Measurements from ENCODE around the gene CCDC154. TPM values are rescaled to one million over a fixed set of nuclear protein-coding genes. Genes with fewer than 3 reads are reported as not detected.

CCDC154 gene
- total RNA-seq, 2 experiments from 2014 or later: 0.70 to 1.6 TPM

DNA sequence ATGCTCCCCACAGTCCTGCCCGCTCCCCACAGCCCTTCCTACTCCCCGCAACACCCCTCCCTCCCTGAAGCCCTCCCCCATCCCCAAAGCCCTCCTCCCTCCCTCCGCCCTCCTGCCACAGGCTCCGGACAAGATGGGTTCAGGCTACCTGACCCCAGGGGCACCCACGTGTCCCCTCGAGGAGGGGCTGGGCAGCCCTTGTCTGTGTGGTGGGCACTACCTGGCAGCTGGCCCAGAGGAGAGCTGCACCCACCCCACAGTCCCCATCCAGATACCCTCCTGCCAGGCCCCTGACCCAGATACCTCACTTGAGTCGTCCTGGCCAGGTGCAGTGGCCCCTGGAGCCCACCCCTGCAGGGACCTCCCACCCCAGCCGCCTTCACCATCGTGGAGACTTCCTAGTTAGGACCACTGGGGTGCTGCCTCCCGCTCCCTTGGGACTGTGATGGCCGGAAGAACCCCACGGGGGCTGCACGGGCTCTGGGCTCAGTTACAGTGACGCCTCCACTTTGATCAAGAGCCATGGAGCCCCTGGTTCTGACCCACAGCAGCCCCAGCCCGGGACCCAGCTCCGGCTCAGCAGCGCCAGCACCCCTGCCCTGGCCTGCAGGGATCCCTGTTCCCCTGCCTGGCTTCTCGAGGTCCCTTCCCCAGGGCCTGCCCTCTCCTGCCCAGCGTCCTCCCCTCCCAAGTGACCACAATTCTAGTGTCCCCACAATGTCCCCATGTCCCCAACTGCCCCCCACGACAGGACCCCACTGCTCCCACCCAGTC, 12.7 kb downstream of the CCDC154 start:
- Mint-ChIP-seq H3K4me3 (no peak overlapping the region), H3K9me3 (ENCODE audit: low read depth) (no peaks in the 10 kb centered on the region), H3K36me3 (ENCODE audit: low read depth) (no peaks in the 10 kb centered on the region), H3K27me3 (no peaks in the 10 kb centered on the region), H3K4me1 (no peaks in the 10 kb centered on the region), H3K27ac (no peak overlapping the region)
- CTCF ChIA-PET: no interaction called here
- DNase-seq: no peak
- ATAC-seq: no peak
- intact Hi-C loops (cut with DNase I, micrococcal nuclease): no loop called here
- POLR2A ChIA-PET: no interaction called here

DNA sequence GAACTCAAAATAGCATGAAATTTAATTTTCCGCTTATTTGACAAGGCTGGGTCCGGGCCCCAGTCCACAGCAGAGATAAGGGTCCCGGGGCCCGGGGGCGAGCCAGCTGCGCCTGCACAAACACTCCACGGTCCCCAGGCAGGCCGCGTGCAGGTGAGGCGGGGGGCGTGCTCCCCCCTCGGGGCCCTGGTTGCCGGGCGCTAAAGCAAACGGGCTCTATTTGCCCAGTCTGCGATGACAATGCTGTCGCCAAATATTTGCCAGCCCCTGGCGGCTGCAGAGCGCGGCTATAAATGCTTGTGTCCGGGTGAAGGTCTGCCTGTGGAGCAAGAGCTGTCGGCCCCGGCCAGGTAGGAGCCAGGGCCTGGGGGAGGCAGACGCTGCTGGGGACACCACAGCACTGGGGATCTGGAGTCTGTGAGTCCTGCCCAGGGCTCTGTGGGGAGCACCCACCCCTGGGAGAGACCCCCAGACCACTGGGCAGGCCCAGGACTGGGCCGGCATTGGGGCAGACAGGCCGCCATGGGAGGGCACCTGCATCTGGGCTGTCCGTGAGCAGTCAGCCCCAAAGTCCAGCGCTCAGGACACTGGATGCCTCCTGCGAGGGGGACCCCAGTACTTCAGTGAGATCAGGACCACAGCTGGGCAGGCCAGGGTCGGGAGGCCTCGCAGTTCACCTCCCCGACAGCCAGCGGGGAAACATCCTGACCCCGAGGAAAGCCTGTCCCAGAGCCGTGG, 13.4 kb downstream of the CCDC154 start, which contains the start of gene PERCC1:
Gene PERCC1, plus strand, starts transcription at position 320 of the 738 bp plus-strand sequence. CDS start 1,516 bp downstream, outside the sequence.
- no peak within 1 kb of the TSS for H3K27ac Mint-ChIP-seq
- no peaks in the 10 kb centered on the region for H3K27me3 Mint-ChIP-seq
- no peak for DNase-seq
- H3K36me3 Mint-ChIP-seq (ENCODE audit: low read depth): no peaks in the 10 kb centered on the region
- ChIA-PET CTCF (no interaction called here), POLR2A (no interaction called here)
- H3K4me1 Mint-ChIP-seq: no peaks in the 10 kb centered on the region
- H3K4me3 Mint-ChIP-seq: no peak within 1 kb of the TSS
- intact Hi-C loops (cut with DNase I, micrococcal nuclease): no loop called here
- no peaks in the 10 kb centered on the region for H3K9me3 Mint-ChIP-seq (ENCODE audit: low read depth)
- no peak for ATAC-seq

DNA sequence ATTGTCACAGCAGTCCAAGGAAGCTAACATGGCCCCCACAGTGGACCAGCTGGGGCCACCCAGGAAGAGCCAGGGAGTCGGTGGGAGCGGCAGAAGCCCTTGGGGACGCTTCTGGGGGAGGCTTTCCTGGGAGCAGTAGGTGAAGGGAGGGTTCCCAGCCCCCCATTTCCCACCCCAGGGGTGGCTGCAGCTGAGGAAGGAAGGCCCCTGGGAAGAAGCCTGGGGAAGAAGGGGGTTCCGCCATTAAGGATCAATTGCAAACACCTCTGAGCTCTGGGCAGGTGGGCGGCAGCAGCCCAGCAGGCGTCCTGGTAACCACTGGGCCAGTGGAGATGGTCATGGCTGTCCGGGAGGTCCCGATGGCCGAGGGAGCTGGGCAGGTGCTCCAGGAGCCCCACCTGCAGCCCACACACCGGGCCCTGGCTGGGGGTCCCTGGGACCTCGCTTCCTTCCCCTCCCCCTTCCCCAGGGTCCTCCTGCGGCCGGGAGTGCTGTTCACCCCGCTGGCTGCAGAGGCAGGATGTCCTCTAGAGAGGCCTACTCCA, 14.1 kb downstream of the CCDC154 start:
- ChIA-PET POLR2A (no interaction called here), CTCF (no interaction called here)
- Mint-ChIP-seq H3K4me3 (no peak overlapping the region), H3K36me3 (ENCODE audit: low read depth) (no peaks in the 10 kb centered on the region), H3K4me1 (no peaks in the 10 kb centered on the region), H3K9me3 (ENCODE audit: low read depth) (no peaks in the 10 kb centered on the region), H3K27me3 (no peaks in the 10 kb centered on the region), H3K27ac (no peak overlapping the region)
- DNase-seq (no peak), ATAC-seq (no peak)
- intact Hi-C loops (cut with DNase I, micrococcal nuclease): no loop called here

GRCh38 chr16:1429631-1430030, 14.7 kb downstream of the CCDC154 start:
- Mint-ChIP-seq H3K9me3 (ENCODE audit: low read depth) (no peaks in the 10 kb centered on the region), H3K27ac (no peak overlapping the region), H3K4me3 (no peak overlapping the region), H3K36me3 (ENCODE audit: low read depth) (no peaks in the 10 kb centered on the region), H3K4me1 (no peaks in the 10 kb centered on the region), H3K27me3 (no peaks in the 10 kb centered on the region)
- POLR2A ChIA-PET: no interaction called here
- intact Hi-C loops (cut with DNase I, micrococcal nuclease): no loop called here
- ATAC-seq: no peak
- CTCF ChIA-PET: interaction anchor here (0.8 to 1.2 kb wide), 2 partner anchors 17 to 36 kb away, joined by 3 read pairs; no protein-coding TSS in a partner anchor
- DNase-seq: no peak

GRCh38 chr16:1429012-1429411, 15.3 kb downstream of the CCDC154 start:
- H3K9me3 Mint-ChIP-seq (ENCODE audit: low read depth): no peaks in the 10 kb centered on the region
- no peak for DNase-seq
- H3K36me3 Mint-ChIP-seq (ENCODE audit: low read depth): no peaks in the 10 kb centered on the region
- H3K27me3 Mint-ChIP-seq: no peaks in the 10 kb centered on the region
- intact Hi-C loops (cut with DNase I, micrococcal nuclease): no loop called here
- no peak overlapping the region for H3K4me3 Mint-ChIP-seq
- H3K27ac Mint-ChIP-seq: no peak overlapping the region
- POLR2A ChIA-PET: no interaction called here
- no peaks in the 10 kb centered on the region for H3K4me1 Mint-ChIP-seq
- peak; percentile 9 for ATAC-seq
- CTCF ChIA-PET: interaction anchor here (0.6 to 1.2 kb wide), 3 partner anchors 17 to 1048 kb away, joined by 3 read pairs; no protein-coding TSS in a partner anchor

- CTCF ChIA-PET: interaction anchor here (0.6 to 1.2 kb wide), 4 partner anchors 16 to 1048 kb away, joined by 3 read pairs; no protein-coding TSS in a partner anchor
- intact Hi-C loops (cut with DNase I, micrococcal nuclease): no loop called here
- no peaks in the 10 kb centered on the region for H3K36me3 Mint-ChIP-seq (ENCODE audit: low read depth)
- POLR2A ChIA-PET: no interaction called here
- H3K27ac Mint-ChIP-seq: no peak overlapping the region
- peak; percentile 91 for ATAC-seq
- no peaks in the 10 kb centered on the region for H3K9me3 Mint-ChIP-seq (ENCODE audit: low read depth)
- H3K27me3 Mint-ChIP-seq: no peaks in the 10 kb centered on the region
- DNase-seq: peak; percentile 77
- H3K4me3 Mint-ChIP-seq: no peak overlapping the region
- H3K4me1 Mint-ChIP-seq: no peaks in the 10 kb centered on the region
These were observed 15.8 kb downstream of the CCDC154 start for GRCh38 chr16:1428511-1428910.

GRCh38 chr16:1427473-1428461, 16.6 kb downstream of the CCDC154 start:
- CTCF ChIA-PET: interaction anchor here (0.5 to 1.3 kb wide), 4 partner anchors 20 to 108 kb away, joined by 3 read pairs; no protein-coding TSS in a partner anchor

GRCh38 chr16:1426734-1427471, 17.5 kb downstream of the CCDC154 start:
- DNase-seq (no peak), ATAC-seq (no peak)
- ChIA-PET CTCF (interaction anchor here (0.5 to 1.3 kb wide), 2 partner anchors 19 to 26 kb away, joined by 3 read pairs; no protein-coding TSS in a partner anchor), POLR2A (no interaction called here)
- Mint-ChIP-seq H3K36me3 (ENCODE audit: low read depth) (no peaks in the 10 kb centered on the region), H3K4me1 (peaks cover 4% of the 10 kb centered on the region), H3K4me3 (no peak overlapping the region), H3K27me3 (no peaks in the 10 kb centered on the region), H3K9me3 (ENCODE audit: low read depth) (no peaks in the 10 kb centered on the region), H3K27ac (no peak overlapping the region)
- intact Hi-C loops (cut with DNase I, micrococcal nuclease): no loop called here

More at GRCh38 chr16:1427473-1428461, 16.6 kb downstream of the CCDC154 start:
- no peaks in the 10 kb centered on the region for H3K36me3 Mint-ChIP-seq (ENCODE audit: low read depth)
- POLR2A ChIA-PET: no interaction called here
- H3K4me3 Mint-ChIP-seq: no peak overlapping the region
- H3K27ac Mint-ChIP-seq: no peak overlapping the region
- DNase-seq: no peak
- no peaks in the 10 kb centered on the region for H3K27me3 Mint-ChIP-seq
- no peak for ATAC-seq
- intact Hi-C loops (cut with DNase I, micrococcal nuclease): no loop called here
- H3K4me1 Mint-ChIP-seq: no peaks in the 10 kb centered on the region
- H3K9me3 Mint-ChIP-seq (ENCODE audit: low read depth): no peaks in the 10 kb centered on the region

DNA sequence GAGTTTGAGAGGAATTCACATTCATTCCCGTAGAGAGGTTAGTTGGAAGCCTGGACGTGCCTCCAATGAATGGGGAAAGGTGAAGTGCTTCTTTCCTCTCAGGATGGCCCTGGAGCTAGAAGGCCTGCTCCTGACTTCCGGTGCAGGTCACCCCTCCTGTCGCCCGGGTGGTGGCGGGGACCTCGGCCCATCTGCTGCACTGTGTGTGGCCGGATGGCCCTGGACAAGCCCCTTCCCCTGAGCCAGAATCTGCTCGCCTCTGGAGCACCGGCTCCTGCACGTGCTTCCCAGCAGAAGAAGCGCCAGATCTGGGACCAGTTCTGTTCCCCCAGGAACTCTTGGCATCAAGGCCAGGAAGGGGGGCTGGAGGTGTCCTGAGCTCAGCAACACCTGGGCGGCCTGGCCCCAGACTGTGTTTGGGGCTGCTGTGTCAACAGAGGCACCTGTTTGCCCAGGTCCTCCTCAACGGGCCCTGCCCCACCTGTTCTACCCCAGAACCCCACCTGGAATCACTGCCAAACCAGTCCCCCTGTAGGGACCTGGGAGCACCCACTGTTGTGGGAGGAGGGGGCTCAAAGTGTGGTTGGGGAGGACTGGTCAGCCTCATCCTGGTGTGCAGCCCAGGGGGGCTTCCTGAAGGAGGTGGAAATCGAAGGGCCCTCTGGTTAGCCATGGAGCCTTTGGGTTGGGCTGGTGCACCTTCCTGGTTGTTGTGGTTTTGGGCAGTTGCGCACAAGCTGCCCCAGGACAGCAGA, 18.6 kb downstream of the CCDC154 start:
- H3K27ac Mint-ChIP-seq: no peak overlapping the region
- no peak overlapping the region for H3K4me3 Mint-ChIP-seq
- H3K4me1 Mint-ChIP-seq: peaks cover 12% of the 10 kb centered on the region
- H3K9me3 Mint-ChIP-seq (ENCODE audit: low read depth): no peaks in the 10 kb centered on the region
- H3K36me3 Mint-ChIP-seq (ENCODE audit: low read depth): no peaks in the 10 kb centered on the region
- ChIA-PET CTCF (interaction anchor here (0.7 kb wide), 1 partner anchor 10 kb away, joined by 3 read pairs; no protein-coding TSS in a partner anchor), POLR2A (interaction anchor here (0.6 kb wide), 1 partner anchor 18 kb away, joined by 4 read pairs; no protein-coding TSS in a partner anchor)
- H3K27me3 Mint-ChIP-seq: no peaks in the 10 kb centered on the region
- intact Hi-C loops (cut with DNase I, micrococcal nuclease): no loop called here
- ATAC-seq (no peak), DNase-seq (no peak)

- ChIA-PET CTCF (no interaction called here), POLR2A (no interaction called here)
- no peak for ATAC-seq
- Mint-ChIP-seq H3K9me3 (ENCODE audit: low read depth) (no peaks in the 10 kb centered on the region), H3K27ac (no peak overlapping the region), H3K4me1 (peaks cover 13% of the 10 kb centered on the region), H3K27me3 (no peaks in the 10 kb centered on the region), H3K36me3 (ENCODE audit: low read depth) (peaks cover 3% of the 10 kb centered on the region), H3K4me3 (no peak overlapping the region)
- peak; percentile 47 for DNase-seq
- intact Hi-C loops (cut with DNase I, micrococcal nuclease): loop anchor here in 1 of 2 experiments (5.0 kb wide), 2 partner anchors 518 to 742 kb away; partner anchors contain the start of genes JMJD8, MSRB1 and STUB1
These were observed 20.3 kb downstream of the CCDC154 start for GRCh38 chr16:1424028-1424427.

All from activated CD4-positive, alpha-beta T cell treated with anti-CD3 and anti-CD28 coated beads for 36 hours (primary cell).